OCI-LY3 (cell line): Measurements from ENCODE around the gene OPRL1.

Experiments
- H2AFZ ChIP-seq: fragments of 200-600, 300-600 bp; shearing (Covaris generic); 2 replicates; pipeline ENCODE4 v1.6.0; 2014; ENCODE audit warnings: antibody characterized with exemption, low read depth, low read length
- H3K27ac ChIP-seq: fragments of 200-600, 300-600 bp; sonication (generic); 2 replicates; pipeline ENCODE4 v1.5.1; 2014; ENCODE audit warnings: mild to moderate bottlenecking, low read length, moderate library complexity, mixed read lengths
- H3K27me3 ChIP-seq: fragments of 200-600, 300-600 bp; sonication (generic); 2 replicates; pipeline ENCODE4 v1.6.1; 2014; ENCODE audit warnings: low read depth, low read length, mixed read lengths
- H3K36me3 ChIP-seq: fragments of 200-600, 300-600 bp; sonication (generic); replicated peaks from 2 replicates; pipeline ENCODE3; 2014; ENCODE audit warnings: low read depth, low read length, mixed read lengths
- H3K4me1 ChIP-seq: fragments of 300-600, 200-600 bp; sonication (generic); 2 replicates; pipeline ENCODE4 v1.6.1; 2014; ENCODE audit warnings: low read length, mixed read lengths
- H3K4me2 ChIP-seq: fragments of 200-600, 300-600 bp; sonication (generic); 2 replicates; pipeline ENCODE4 v1.6.1; 2014; ENCODE audit warnings: low read length, mixed read lengths
- H3K4me3 ChIP-seq: fragments of 300-600, 200-600 bp; sonication (generic); 2 replicates; pipeline ENCODE4 v1.5.1; 2014; ENCODE audit warnings: antibody characterized with exemption, mild to moderate bottlenecking, low read length, moderate library complexity
- H3K79me2 ChIP-seq: fragments of 300-600, 200-600 bp; shearing (Covaris generic); 2 replicates; pipeline ENCODE4 v1.6.1; 2014; ENCODE audit warnings: mild to moderate bottlenecking, low read length, mixed read lengths
- H3K9ac ChIP-seq: fragments of 300-600, 200-600 bp; shearing (Covaris generic); 2 replicates; pipeline ENCODE4 v1.6.0; 2014; ENCODE audit warnings: mild to moderate bottlenecking, low read length, moderate library complexity
- H3K9me3 ChIP-seq: fragments of 200-600, 300-600 bp; shearing (Covaris generic); 2 replicates; pipeline ENCODE4 v1.6.1; 2014; ENCODE audit warnings: low read length, mixed read lengths; ENCODE audit not compliant: insufficient read depth
- H4K20me1 ChIP-seq: fragments of 200-600, 300-600 bp; sonication (generic); 2 replicates; pipeline ENCODE4 v1.6.1; 2016; ENCODE audit warnings: low read length, mixed read lengths; ENCODE audit not compliant: insufficient read depth
- EZH2phosphoT487 ChIP-seq: fragments of 200-600 bp; shearing (Covaris generic); IDR thresholded peaks from 2 replicates; pipeline ENCODE4 v1.6.1; 2018; ENCODE audit warnings: antibody characterized with exemption, mixed run types, low read depth
- TF ChIP-seq, protein P1 (sequence below): fragments of 200-600, 300-600 bp; sonication (generic); IDR thresholded peaks from 2 replicates; pipeline ENCODE4 v1.5.1; 2014; ENCODE audit warnings: antibody characterized with exemption, low read length, low read depth

The OPRL1 gene

DNA sequence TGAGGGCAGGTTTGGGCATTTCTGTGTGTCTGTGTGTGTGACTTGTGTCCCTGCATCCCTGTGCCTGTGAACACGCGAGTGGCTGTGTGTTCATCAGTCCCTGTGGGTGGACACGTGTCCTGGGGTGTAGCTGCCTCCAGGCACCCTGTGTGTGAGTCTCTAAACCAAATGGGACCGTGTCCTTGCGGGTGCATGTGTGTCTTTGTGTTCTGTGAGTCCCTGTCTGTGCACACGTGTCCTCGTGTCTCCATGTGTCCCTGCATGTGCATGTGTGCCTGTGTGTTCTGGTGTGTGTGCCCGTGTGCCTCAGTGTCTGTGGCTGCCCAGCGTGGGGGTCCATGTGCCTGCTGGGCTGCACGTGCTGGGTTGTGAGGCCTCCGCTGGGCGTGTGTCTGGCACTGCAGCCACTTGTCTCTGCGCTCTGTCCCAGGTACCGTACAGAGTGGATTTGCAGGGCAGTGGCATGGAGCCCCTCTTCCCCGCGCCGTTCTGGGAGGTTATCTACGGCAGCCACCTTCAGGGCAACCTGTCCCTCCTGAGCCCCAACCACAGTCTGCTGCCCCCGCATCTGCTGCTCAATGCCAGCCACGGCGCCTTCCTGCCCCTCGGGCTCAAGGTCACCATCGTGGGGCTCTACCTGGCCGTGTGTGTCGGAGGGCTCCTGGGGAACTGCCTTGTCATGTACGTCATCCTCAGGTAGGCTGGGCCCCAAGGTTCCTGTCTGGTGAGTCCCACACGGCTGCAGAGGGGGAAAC, 12.6 kb downstream of the OPRL1 start:
- Histone ChIP-seq H3K4me3 (no peak overlapping the region), H3K9ac (no peak overlapping the region), H2AFZ (no peak overlapping the region), H3K79me2 (no peaks in the 10 kb centered on the region), H3K4me2 (no peak overlapping the region), H3K9me3 (no peaks in the 10 kb centered on the region), H3K27me3 (no peaks in the 10 kb centered on the region), H3K4me1 (peaks cover 10% of the 10 kb centered on the region), H4K20me1 (0 out of 2 replicates have a peak, but pooled peaks cover 4% of the 10 kb centered on the region), H3K36me3 (no peaks in the 10 kb centered on the region), H3K27ac (no peak overlapping the region)
- TF ChIP-seq, protein P1, sequence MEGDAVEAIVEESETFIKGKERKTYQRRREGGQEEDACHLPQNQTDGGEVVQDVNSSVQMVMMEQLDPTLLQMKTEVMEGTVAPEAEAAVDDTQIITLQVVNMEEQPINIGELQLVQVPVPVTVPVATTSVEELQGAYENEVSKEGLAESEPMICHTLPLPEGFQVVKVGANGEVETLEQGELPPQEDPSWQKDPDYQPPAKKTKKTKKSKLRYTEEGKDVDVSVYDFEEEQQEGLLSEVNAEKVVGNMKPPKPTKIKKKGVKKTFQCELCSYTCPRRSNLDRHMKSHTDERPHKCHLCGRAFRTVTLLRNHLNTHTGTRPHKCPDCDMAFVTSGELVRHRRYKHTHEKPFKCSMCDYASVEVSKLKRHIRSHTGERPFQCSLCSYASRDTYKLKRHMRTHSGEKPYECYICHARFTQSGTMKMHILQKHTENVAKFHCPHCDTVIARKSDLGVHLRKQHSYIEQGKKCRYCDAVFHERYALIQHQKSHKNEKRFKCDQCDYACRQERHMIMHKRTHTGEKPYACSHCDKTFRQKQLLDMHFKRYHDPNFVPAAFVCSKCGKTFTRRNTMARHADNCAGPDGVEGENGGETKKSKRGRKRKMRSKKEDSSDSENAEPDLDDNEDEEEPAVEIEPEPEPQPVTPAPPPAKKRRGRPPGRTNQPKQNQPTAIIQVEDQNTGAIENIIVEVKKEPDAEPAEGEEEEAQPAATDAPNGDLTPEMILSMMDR: no peak
- no peak for TF ChIP-seq EZH2phosphoT487

DNA sequence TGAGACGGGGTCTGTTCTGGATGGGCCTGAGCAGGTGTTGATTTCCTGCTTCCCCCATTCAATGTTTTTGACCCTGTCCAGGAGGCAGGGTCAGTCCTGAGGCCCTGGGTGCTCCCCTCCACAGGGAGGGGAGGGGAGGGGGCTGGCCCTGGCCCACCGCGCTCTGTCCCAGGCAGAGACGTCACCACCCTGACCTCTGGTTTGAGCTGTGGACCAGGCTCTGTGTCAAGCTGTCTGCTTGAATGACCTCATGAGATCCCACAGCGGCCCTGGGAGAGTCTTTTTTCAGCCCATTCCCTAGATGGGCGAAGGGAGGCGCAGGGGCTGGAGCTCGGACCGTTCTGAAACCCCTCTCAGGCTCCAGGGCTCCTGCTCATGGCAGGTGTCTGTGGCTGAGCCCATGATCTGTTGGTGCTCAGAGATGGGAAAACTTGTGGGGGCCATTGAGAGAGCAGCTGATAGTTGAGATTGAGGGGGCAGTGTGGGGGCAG, 13.2 kb downstream of the OPRL1 start:
- no peaks in the 10 kb centered on the region for H3K36me3 ChIP-seq
- no peak overlapping the region for H2AFZ ChIP-seq
- no peak overlapping the region for H3K27ac ChIP-seq
- 0 out of 2 replicates have a peak, but pooled peaks cover 4% of the 10 kb centered on the region for H4K20me1 ChIP-seq
- no peaks in the 10 kb centered on the region for H3K27me3 ChIP-seq
- H3K4me1 ChIP-seq: peaks cover 10% of the 10 kb centered on the region
- no peak overlapping the region for H3K4me2 ChIP-seq
- TF ChIP-seq, protein P1: no peak
- TF ChIP-seq EZH2phosphoT487: no peak
- H3K9ac ChIP-seq: no peak overlapping the region
- H3K4me3 ChIP-seq: no peak overlapping the region
- no peaks in the 10 kb centered on the region for H3K79me2 ChIP-seq
- no peaks in the 10 kb centered on the region for H3K9me3 ChIP-seq

DNA sequence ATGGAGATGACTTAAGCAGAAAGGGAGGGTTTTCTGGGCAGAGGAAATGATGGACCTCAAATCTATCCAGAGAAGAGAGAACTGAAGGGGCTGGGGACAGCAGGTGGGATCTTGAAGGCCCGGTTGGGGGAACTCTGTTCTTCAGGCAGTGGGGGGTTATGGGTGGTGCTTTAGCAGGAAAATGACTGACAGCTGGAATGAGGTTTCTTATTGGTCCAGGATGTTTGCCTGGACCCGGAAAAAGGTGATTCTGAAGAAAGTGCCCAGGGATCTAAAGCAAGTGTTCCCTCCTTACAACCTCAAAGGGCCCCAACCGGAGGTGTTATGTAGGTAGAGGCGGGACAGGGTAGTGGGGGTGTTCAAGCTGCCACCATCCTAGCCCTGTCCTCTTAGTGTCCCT, 15.6 kb downstream of the OPRL1 start:
- H3K4me1 ChIP-seq: peaks cover 20% of the 10 kb centered on the region
- no peaks in the 10 kb centered on the region for H3K79me2 ChIP-seq
- H3K9me3 ChIP-seq: no peaks in the 10 kb centered on the region
- TF ChIP-seq EZH2phosphoT487: no peak
- TF ChIP-seq, protein P1: no peak
- H3K4me3 ChIP-seq: no peak overlapping the region
- peaks cover 4% of the 10 kb centered on the region; the same call in 1 of the 2 replicates for H3K27me3 ChIP-seq
- H2AFZ ChIP-seq: no peak overlapping the region
- no peak overlapping the region for H3K9ac ChIP-seq
- H3K27ac ChIP-seq: no peak overlapping the region
- H3K36me3 ChIP-seq: no peaks in the 10 kb centered on the region
- H3K4me2 ChIP-seq: peak overlapping the region; percentile 37
- H4K20me1 ChIP-seq: no peaks in the 10 kb centered on the region

DNA sequence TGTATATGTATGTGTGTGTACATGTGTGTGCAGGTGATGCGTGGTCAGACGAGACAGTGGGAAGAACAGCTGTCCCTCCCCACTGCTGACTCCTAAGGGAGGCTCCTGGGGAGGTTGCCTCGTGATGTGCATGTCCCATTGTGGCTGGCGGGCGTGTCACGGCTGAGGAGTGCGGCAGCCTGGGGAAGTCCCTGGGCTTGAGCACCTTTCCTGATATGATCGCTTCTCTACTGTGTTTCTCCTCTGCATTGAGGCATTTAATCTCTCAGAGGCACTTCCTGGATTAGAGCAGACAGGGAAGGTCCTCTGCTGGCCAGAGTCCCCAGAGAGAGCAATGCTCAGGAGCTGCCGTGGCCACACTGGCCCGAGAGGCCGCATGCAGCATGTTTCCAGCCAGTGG, 16.0 kb downstream of the OPRL1 start:
- no peak overlapping the region for H3K27ac ChIP-seq
- H3K4me1 ChIP-seq: peaks cover 25% of the 10 kb centered on the region
- no peak overlapping the region for H3K4me3 ChIP-seq
- no peaks in the 10 kb centered on the region for H3K9me3 ChIP-seq
- H3K27me3 ChIP-seq: peaks cover 7% of the 10 kb centered on the region
- H3K9ac ChIP-seq: no peak overlapping the region
- no peaks in the 10 kb centered on the region for H4K20me1 ChIP-seq
- no peaks in the 10 kb centered on the region for H3K36me3 ChIP-seq
- H3K79me2 ChIP-seq: no peaks in the 10 kb centered on the region
- no peak for TF ChIP-seq EZH2phosphoT487
- TF ChIP-seq, protein P1: no peak
- H2AFZ ChIP-seq: no peak overlapping the region
- H3K4me2 ChIP-seq: peak overlapping the region; percentile 37
